ENCODE data around the gene HPGDS.

Gene HPGDS

GRCh38 chr4:94375364-94375763 is 32.7 kb upstream of the HPGDS start:
- H3K4me3 ChIP-seq (ENCODE audit: control insufficient read depth, low read depth, low read length): no peak overlapping the region
- no peak for TF ChIP-seq CTCF (IDR thresholded peaks at IDR 0.05; ENCODE audit: control insufficient read depth, insufficient read depth, low read depth, low read length, missing control alignments)
- DNase-seq (ENCODE audit: low read depth): no peak

DNA sequence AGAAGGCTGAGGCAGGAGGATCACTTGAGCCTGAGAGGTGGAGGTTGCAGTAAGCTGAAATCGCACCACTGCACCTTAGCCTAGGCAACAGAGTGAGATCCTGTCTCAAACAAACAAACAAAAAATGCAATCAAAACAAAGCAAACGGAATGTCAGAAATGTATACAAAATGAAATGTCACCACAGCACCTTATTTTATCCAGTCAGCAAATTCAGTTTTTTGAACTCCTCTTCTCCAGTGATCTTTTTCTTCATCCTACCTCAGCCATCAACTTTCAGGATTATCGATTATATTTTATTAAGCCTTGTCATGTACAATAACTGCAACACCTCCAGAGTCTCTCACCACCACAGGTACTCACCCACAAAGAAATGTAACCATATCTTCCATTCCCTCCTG is 31.1 kb upstream of the HPGDS start:
- no peak for DNase-seq (ENCODE audit: low read depth)
- TF ChIP-seq CTCF (IDR thresholded peaks at IDR 0.05; ENCODE audit: control insufficient read depth, insufficient read depth, low read depth, low read length, missing control alignments): no peak
- no peak overlapping the region for H3K4me3 ChIP-seq (ENCODE audit: control insufficient read depth, low read depth, low read length)

DNA sequence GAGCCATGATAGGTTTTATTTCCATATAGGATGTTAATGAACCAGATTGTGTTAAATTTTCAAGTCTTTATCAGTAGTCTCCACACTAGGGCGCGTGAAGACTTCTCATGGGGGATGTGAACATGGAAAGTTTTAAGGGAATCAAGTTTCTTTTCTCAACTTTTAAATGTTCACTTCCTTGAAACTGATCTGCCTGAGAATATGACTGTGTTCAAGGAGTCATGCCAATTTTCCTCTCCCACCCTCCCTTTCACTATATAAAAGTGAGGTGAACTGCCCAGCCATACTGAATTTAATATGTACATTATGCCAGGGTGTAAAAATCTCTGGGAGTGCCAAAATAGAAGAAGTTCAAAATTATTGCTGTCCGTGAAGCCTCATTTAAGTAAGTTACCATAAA is 30.4 kb upstream of the HPGDS start:
- DNase-seq (ENCODE audit: low read depth): no peak
- no peak overlapping the region for H3K4me3 ChIP-seq (ENCODE audit: control insufficient read depth, low read depth, low read length)
- no peak for TF ChIP-seq CTCF (IDR thresholded peaks at IDR 0.05; ENCODE audit: control insufficient read depth, insufficient read depth, low read depth, low read length, missing control alignments)

GRCh38 chr4:94372228-94372978 is 29.8 kb upstream of the HPGDS start:
- DNase-seq (ENCODE audit: low read depth): no peak
- TF ChIP-seq CTCF (IDR thresholded peaks at IDR 0.05; ENCODE audit: control insufficient read depth, insufficient read depth, low read depth, low read length, missing control alignments): no peak
- H3K4me3 ChIP-seq (ENCODE audit: control insufficient read depth, low read depth, low read length): no peak overlapping the region

DNA sequence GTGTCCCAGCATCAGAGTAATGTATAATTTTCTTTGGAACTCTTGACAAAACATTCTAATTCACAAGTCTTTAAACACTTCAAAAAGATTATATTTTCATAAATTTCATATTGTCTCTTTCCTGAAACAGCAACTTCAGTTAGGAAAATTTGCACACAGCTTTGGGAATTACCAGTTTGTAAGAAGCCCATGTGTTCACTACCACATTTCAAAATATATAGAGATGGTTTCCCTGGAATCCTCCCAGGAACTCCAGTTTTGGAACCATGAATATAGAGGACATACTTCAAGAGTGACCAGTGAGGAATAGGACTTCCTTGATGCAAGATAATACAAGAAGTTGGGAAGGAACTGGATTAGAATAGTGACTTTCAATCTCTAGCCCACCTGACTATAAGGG is 28.7 kb upstream of the HPGDS start:
- DNase-seq (ENCODE audit: low read depth): no peak
- TF ChIP-seq CTCF (IDR thresholded peaks at IDR 0.05; ENCODE audit: control insufficient read depth, insufficient read depth, low read depth, low read length, missing control alignments): no peak
- no peak overlapping the region for H3K4me3 ChIP-seq (ENCODE audit: control insufficient read depth, low read depth, low read length)

DNA sequence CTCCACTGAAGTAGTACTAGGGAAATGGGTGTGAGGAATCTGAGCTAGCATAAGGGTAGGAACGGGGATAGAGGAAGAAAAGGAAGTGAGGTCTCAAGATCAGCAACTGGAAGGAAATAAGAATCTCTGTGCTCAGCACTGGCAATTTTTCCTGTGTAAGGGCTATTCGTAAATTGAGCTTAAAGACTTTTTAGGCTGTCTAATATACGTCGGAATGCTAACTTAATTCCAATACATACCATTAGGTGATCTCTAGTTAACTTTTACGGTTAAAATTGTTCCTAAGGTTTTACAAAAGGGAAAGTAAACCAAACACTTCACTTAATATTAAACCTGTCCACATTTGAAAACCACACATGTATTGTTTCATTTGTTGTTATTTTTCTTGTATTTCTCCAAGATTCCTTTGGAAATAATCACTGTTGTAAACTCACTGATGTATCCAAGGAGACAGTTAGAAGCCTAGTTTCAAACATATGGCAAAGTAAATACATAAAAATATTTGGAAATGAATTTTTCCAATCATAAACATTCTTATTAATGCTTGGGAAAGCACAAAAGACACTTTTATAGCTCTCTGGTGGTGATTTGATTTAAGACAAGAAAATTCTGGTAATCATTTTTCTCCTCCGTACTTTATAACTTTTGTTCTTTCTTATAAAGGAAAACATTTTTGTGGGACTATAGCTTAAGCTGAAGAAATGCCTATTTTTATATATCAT is 28.1 kb upstream of the HPGDS start:
- no peak for TF ChIP-seq CTCF (IDR thresholded peaks at IDR 0.05; ENCODE audit: control insufficient read depth, insufficient read depth, low read depth, low read length, missing control alignments)
- DNase-seq (ENCODE audit: low read depth): no peak
- H3K4me3 ChIP-seq (ENCODE audit: control insufficient read depth, low read depth, low read length): no peak overlapping the region
